Stimulated activated naive CD8-positive, alpha-beta T cell treated with anti-CD3 and anti-CD28 coated beads, Interleukin-15, amount 100 ng/mL, for 72 hours (primary cell): Measurements from ENCODE around the gene ZBTB25.
A peak's percentile ranks its signal among the peaks of the same experiment; 100 is the strongest.

ENCODE experiments used
- ATAC-seq: fragments of 150-1000 bp; cut with Tn5 transposase; 2 replicates; pipeline ENCODE4 v1.10.0; 2021; ENCODE audit warnings: mild to moderate bottlenecking, moderate library complexity
- DNase-seq, 2 donors: peaks; one replicate each; pipeline ENCODE4 v3.0.0; 2021 to 2022
- H3K27ac Mint-ChIP-seq, 2 donors: one replicate each; pipeline ENCODE4 v1.8.0; 2022; ENCODE audit warnings: mild to moderate bottlenecking in 2 of 2, mixed read lengths in 2 of 2, moderate library complexity in 2 of 2
- H3K27me3 Mint-ChIP-seq: one replicate; pipeline ENCODE4 v1.8.0; 2022; ENCODE audit warnings: mixed read lengths
- H3K4me1 Mint-ChIP-seq: one replicate; pipeline ENCODE4 v1.8.0; 2022; ENCODE audit warnings: mild to moderate bottlenecking, mixed read lengths
- H3K4me3 Mint-ChIP-seq, 2 donors: one replicate each; pipeline ENCODE4 v1.8.0; 2022; ENCODE audit warnings: mild to moderate bottlenecking in 2 of 2, mixed read lengths in 2 of 2, moderate library complexity in 1 of 2
- H3K9me3 Mint-ChIP-seq, 2 donors: one replicate each; pipeline ENCODE4 v1.8.0; 2022; ENCODE audit warnings: mixed read lengths in 2 of 2

ZBTB25 gene

DNA sequence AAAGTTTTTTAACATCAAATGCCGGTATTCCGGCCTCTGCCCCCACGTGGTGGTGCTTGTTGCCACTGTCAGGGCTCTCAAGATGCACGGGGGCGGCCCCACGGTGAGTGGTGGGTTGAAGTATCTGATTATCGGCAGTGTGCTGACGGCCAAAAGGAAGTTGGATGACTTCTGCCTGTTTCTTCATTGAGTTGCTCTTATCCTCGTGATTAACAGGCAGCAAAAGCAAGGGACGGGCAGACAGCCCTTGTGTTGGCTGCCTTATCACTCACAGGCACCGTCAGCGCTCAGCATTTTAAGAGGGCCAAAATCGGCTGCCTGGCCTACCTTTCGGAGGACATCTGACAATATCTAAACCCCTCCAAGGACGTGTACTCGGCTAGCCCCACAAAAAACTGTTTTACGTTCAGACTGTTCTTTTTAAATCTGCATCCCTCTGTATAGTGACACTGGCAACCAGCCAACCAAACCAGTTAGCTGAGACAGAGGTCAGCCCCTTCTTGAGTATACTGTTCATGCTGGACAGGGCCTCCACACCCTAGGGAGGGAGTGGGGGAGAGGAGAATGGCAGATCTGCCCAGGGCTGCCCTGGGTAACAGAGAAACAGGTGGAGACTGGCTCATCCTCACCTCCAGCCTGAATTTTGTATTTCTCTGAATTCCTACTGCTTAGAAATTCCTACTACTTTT lies 61.2 kb downstream of the ZBTB25 start:
- DNase-seq (no peak), ATAC-seq (no peak)
- Mint-ChIP-seq H3K27ac (peak overlapping the region in 1 of 2 donors; percentile 82), H3K9me3 (no peaks in the 10 kb centered on the region), H3K4me3 (no peak overlapping the region), H3K4me1 (peaks cover 61% of the 10 kb centered on the region), H3K27me3 (no peaks in the 10 kb centered on the region)

DNA sequence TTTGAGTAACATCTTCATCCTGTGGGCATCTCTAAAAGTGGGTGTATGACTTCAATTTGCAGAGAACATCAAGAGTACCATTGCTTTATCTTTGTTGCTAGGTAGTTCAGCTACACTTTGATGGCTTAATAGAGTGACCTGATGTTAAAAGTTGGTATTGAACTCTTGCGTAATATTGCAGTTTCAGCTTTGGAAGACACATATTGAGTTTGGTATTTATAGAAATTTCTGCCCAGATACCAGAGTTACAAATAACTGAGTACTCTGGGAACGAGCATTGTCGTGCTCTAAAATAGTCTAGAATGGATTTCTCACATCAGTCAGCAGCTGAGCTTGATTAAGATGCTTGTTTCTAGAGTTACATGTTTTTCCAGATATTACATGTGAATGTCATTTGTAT lies 63.1 kb downstream of the ZBTB25 start:
- no peaks in the 10 kb centered on the region for H3K9me3 Mint-ChIP-seq
- ATAC-seq, result no peak
- H3K27ac Mint-ChIP-seq, result no peak overlapping the region
- H3K27me3 Mint-ChIP-seq, result no peaks in the 10 kb centered on the region
- peaks cover 45% of the 10 kb centered on the region for H3K4me1 Mint-ChIP-seq
- DNase-seq, result no peak
- no peak overlapping the region for H3K4me3 Mint-ChIP-seq

DNA sequence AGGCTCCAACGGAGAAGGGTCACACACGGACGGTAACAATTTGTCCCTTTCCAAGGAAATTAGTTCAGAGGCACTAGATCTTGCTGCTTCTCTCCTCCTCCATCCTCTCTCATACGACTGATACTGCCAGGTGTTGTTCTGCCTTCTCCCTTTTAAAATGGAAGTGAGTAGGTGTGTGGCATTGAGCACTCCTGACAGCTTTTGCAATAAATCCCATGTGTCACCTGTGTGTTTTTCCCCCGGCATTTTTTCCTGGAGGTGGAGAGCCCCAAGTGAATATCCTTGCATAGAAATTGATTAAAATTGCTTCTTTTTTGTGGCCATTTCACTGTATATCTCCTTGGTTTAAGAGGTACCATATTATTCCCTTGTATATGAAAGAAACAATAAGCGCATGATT lies 64.5 kb downstream of the ZBTB25 start:
- Mint-ChIP-seq H3K27me3 (no peaks in the 10 kb centered on the region), H3K9me3 (no peaks in the 10 kb centered on the region), H3K4me3 (no peak overlapping the region), H3K27ac (peak overlapping the region; percentile 49 to 75), H3K4me1 (peaks cover 32% of the 10 kb centered on the region)
- ATAC-seq (no peak), DNase-seq (no peak)

DNA sequence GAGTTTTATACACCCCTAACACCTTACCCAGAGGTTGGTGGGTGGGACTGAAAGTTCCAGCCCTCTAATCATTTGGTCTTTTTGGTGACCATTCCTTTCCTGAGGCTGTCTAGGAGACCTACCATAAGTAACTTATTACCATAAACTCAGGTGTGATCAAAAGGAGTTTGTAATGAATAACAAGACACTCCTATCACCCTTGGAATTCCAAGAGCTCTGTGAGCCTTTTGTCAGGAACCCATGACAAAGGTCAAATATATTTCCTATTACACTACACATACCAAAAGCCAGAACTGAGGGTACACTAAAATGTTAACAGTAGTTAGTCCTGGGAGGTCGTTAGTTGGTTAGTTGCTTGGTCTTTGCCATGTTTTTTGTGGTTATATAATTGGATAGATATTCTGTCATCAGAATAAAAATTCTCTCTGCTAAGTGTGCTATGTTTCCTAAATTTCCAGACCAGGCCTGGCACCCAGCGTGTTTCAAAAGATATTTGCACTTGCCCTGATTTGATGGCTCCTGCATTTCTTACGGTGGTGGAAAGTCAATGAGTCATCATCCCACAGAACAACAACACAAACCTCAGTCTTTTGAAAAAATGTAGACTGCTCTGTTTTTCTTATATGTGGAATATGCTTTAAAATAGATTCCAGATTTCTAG lies 65.3 kb downstream of the ZBTB25 start:
- peak overlapping the region; percentile 42 to 58 for H3K27ac Mint-ChIP-seq
- DNase-seq (no peak), ATAC-seq (peak; percentile 56)
- no peaks in the 10 kb centered on the region for H3K27me3 Mint-ChIP-seq
- H3K4me1 Mint-ChIP-seq, result peaks cover 23% of the 10 kb centered on the region
- no peak overlapping the region for H3K4me3 Mint-ChIP-seq
- no peaks in the 10 kb centered on the region for H3K9me3 Mint-ChIP-seq

DNA sequence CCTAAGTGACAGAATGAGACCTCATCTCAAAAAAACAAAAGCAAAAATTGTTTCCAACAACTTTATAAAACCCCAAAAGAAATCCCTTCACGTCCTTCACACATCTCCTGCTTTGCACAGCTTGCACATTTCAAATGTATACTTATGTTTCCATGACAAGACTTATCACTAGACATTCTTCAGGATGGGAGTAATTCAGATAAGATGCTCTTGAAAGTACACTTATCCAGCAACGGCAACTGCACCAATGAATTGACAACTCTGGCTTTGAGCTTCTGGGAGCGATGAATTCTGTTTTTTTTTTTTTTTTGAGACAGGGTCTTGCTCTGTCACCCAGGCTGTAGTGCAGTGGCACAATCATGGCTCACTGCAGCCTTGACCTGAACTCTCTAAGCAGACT lies 69.1 kb downstream of the ZBTB25 start:
- H3K4me1 Mint-ChIP-seq, result peaks cover 22% of the 10 kb centered on the region
- no peaks in the 10 kb centered on the region for H3K27me3 Mint-ChIP-seq
- ATAC-seq, result no peak

DNA sequence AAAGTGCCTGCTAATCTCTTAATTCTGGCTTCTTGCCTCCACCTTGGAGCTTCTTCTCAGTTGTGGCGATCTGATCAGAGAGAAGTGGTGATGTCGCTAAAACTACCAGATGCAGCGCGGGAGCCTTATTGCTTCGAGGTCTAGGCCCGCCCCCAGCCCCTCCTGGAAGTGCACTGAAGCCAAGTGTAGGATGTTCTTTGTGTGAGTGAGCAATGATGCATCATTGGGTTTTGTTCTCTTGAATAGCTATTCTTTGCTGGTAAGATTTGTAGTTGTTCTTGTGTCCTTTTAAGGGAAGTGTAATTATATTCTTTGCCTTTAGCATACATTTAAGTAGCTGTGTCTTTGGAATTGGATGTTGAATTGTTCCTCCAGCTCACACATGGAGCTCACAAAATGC lies 79.7 kb downstream of the ZBTB25 start:
- Mint-ChIP-seq H3K27me3 (no peaks in the 10 kb centered on the region), H3K27ac (peak overlapping the region in 1 of 2 donors; percentile 59), H3K4me1 (no peaks in the 10 kb centered on the region), H3K4me3 (no peak overlapping the region), H3K9me3 (no peaks in the 10 kb centered on the region)
- ATAC-seq (no peak), DNase-seq (no peak)

More for the DNA sequence above, 69.1 kb downstream of the ZBTB25 start:
- Mint-ChIP-seq H3K27ac (no peak overlapping the region), H3K4me3 (no peak overlapping the region), H3K9me3 (no peaks in the 10 kb centered on the region)
- DNase-seq, result no peak

DNA sequence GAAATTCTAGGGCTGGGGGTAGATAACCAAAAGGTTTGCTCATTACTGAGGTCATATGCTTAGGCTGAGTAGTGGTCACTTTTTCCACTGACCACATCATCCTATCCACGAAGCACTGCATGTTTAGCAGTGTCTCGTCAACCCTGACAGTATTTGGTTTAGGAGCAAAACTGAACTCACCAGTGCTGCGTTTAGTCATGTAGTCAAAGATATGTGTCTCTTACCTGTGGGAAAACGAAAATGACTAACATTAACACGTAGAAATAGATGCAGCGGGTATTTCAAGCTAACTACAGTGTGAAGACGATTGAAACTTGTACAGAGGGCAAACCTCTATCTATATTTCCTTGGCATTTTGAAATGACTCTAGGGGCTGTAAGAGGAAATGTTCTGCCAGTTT lies 80.9 kb downstream of the ZBTB25 start:
- Mint-ChIP-seq H3K27me3 (no peaks in the 10 kb centered on the region), H3K27ac (no peak overlapping the region), H3K4me1 (no peaks in the 10 kb centered on the region), H3K4me3 (no peak overlapping the region), H3K9me3 (no peaks in the 10 kb centered on the region)
- ATAC-seq (peak; percentile 59), DNase-seq (no peak)

DNA sequence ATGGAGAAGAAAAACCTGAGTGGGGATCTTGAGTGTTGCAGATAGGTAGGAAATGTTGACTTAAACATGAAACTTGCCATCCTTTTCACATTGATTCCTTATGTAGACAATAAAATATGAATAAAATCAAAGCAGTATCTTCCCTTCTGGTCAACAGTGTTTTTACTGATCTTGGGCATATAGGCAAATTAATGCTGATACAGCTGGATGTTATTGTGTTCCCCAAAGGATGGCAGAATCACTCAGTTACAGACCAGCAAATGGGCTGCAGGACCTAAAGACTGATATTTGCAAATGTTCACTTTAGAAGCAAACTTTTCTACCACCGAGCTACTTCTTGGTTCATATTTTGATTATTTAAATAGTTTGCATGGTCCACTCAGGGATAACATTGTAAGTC lies 81.6 kb downstream of the ZBTB25 start:
- H3K4me1 Mint-ChIP-seq, result no peaks in the 10 kb centered on the region
- H3K27ac Mint-ChIP-seq, result no peak overlapping the region
- ATAC-seq (no peak), DNase-seq (no peak)
- no peaks in the 10 kb centered on the region for H3K9me3 Mint-ChIP-seq
- no peaks in the 10 kb centered on the region for H3K27me3 Mint-ChIP-seq
- no peak overlapping the region for H3K4me3 Mint-ChIP-seq

DNA sequence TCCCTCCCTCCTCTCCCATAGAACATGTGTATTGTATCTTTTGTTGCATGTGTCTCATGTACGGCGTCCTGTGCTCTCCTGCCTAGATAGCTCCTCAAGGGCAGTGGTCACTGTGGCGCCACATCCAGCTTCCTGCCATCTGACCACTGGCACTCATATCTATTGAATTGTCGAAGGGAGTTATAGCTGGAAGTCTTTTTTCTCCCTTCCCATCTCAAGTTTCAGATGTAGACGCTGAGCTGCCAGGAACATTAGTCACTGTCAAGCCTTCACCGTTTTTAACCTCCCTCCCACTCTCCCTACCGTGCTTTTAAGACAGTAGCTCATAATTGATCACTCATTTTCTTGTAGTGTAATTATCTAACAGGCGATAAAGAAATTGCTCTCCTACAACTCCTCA lies 82.5 kb downstream of the ZBTB25 start:
- Mint-ChIP-seq H3K9me3 (no peaks in the 10 kb centered on the region), H3K4me1 (peaks cover 1% of the 10 kb centered on the region), H3K27ac (no peak overlapping the region), H3K4me3 (no peak overlapping the region), H3K27me3 (no peaks in the 10 kb centered on the region)
- DNase-seq (no peak), ATAC-seq (no peak)

DNA sequence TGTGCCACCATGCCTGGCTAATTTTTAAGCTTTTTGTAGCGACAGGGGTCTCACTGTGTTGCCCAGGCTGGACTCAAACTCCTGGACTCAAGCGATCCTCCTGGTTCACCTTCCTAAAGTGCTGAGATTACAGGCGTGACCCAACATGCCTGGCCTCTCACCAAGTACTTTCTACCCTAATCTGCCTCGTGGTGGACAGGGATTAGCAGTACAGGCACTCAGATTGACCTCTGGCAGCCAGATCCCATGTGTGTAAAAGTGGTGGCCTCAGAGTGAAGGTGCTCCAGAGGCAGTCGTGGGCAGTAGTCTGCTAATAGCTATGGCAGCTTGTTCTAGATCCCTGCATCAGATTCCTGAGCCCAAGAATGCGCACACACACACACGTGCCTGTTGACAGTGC lies 84.6 kb downstream of the ZBTB25 start:
- Mint-ChIP-seq H3K27ac (no peak overlapping the region), H3K4me1 (peaks cover 14% of the 10 kb centered on the region), H3K4me3 (no peak overlapping the region), H3K27me3 (no peaks in the 10 kb centered on the region), H3K9me3 (no peaks in the 10 kb centered on the region)
- ATAC-seq, result no peak
- no peak for DNase-seq

DNA sequence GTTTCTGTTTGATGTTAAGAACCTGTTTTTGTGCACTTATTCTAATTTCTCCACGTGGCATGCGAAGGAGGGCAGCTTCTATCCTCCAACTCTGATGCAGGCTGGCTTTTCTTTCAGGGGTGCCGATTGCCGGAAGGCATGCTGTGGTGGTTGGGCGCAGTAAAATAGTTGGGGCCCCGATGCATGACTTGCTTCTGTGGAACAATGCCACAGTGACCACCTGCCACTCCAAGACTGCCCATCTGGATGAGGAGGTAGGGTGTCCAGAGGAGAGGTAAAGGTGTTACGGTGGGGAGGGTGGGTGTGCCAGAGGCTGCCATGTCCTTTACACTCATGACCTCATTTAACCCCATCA lies 85.9 kb downstream of the ZBTB25 start:
- Mint-ChIP-seq H3K4me3 (no peak overlapping the region), H3K27ac (no peak overlapping the region), H3K9me3 (no peaks in the 10 kb centered on the region), H3K4me1 (peaks cover 14% of the 10 kb centered on the region), H3K27me3 (no peaks in the 10 kb centered on the region)
- no peak for DNase-seq
- ATAC-seq, result no peak

DNA sequence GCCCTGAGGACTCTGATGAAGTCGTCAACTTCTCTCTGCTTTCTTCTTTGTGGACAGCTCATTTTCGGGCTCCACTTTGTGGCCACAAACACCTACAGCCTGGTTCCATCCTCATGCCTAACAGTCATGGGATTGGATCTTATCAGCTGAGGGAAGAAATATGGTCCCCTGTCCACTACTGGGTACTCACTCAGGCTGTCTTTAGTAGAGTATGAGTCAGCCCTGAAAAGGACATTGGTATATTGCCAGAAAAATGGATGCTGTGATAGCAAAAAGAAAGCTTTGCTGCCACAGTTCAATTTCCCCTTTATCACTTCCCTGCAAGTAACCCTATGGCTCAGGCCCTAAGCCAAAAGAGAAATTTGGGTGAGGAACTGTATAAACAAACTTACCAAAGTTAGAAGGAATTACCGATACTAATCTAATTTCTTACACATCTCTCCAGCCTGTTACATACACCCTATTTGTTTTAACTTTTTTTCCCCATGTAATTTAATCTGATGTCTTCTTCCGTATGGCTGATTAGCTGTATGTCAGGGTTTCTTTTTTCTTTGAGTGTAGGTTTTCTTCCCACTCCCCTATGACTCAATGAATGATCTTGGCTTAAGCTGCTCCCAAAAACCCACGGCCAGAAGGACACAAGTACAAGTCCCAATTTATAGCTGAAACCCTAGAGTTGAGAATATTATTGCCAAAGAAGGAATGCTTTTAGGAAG lies 86.4 kb downstream of the ZBTB25 start:
- Mint-ChIP-seq H3K27ac (peak overlapping the region in 1 of 2 donors; percentile 55), H3K4me1 (peaks cover 16% of the 10 kb centered on the region), H3K9me3 (no peaks in the 10 kb centered on the region), H3K27me3 (no peaks in the 10 kb centered on the region), H3K4me3 (no peak overlapping the region)
- DNase-seq (no peak), ATAC-seq (no peak)

DNA sequence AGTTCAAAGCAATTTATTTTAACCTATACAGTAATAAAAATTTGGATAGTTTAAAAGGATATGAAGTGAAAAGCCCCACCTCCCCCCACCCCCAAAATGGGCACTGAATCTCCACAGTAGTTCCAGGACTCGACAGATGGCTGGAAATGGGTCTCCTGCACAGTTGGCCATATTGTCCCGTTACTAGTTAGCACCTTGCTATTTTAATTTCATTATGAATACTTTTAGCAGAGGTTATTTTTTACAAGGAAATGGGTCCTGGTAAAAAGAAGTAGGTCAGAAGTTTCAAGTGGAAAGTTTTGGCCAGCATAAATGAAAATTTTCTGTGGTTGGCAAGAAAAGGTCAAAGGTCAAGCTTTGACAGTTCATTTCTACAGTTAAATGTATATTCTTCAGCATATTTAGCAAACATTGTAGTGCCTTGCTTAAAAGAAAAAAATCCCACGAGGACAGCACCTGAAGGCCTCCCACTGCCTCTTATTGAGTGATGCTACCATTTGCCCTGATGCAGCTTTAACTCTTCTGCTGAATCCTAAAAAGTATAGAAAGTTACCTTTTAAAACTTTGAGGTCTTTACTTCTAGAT lies 87.2 kb downstream of the ZBTB25 start:
- H3K4me3 Mint-ChIP-seq, result no peak overlapping the region
- DNase-seq (no peak), ATAC-seq (no peak)
- H3K9me3 Mint-ChIP-seq, result no peaks in the 10 kb centered on the region
- no peaks in the 10 kb centered on the region for H3K27me3 Mint-ChIP-seq
- peaks cover 24% of the 10 kb centered on the region for H3K4me1 Mint-ChIP-seq
- no peak overlapping the region for H3K27ac Mint-ChIP-seq

DNA sequence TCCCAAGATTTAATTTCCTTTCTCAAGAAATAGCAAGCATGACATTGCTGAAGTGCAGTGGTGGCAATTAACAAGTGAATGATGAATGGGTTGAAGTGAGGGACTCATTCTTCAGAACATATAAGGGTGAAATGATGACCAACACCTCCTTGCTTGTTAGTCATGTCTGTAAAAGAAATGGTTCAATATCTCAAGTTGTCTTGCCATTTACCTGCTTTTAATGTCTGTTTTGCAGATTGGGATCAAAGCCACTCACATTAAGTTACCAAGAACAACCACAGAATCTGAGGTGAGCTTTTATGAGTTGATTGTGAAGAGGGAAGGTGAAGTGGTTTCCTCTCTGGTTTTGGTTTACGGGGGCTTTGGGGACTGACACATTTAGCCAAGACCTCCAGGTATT lies 91.4 kb downstream of the ZBTB25 start:
- Mint-ChIP-seq H3K4me1 (peaks cover 53% of the 10 kb centered on the region), H3K27ac (peak overlapping the region in 1 of 2 donors; percentile 80), H3K4me3 (no peak overlapping the region), H3K27me3 (no peaks in the 10 kb centered on the region), H3K9me3 (no peaks in the 10 kb centered on the region)
- ATAC-seq (no peak), DNase-seq (no peak)

DNA sequence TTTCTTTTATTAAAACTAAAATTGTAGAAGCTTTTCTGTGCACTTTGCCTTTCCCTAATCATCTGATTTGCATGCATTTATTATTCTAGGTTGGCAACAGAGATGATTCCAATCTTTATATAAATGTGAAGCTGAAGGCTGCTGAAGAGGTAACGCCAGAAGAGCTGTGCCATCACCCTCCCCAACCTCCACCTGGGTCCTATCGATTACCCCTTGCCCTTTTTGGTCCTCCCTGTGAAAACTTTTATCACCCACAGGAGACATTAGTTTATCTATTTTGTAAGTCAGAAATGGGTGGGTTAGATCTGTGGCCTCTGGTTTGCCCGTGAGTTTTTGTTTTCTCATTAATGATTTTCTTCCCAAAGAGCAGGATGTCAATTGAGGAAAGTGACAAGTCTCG lies 92.6 kb downstream of the ZBTB25 start:
- H3K27me3 Mint-ChIP-seq, result no peaks in the 10 kb centered on the region
- no peak for DNase-seq
- H3K9me3 Mint-ChIP-seq, result no peaks in the 10 kb centered on the region
- H3K4me1 Mint-ChIP-seq, result peaks cover 50% of the 10 kb centered on the region
- H3K4me3 Mint-ChIP-seq, result no peak overlapping the region
- no peak overlapping the region for H3K27ac Mint-ChIP-seq
- ATAC-seq, result no peak
